ENCODE results near the gene KDM2A.
A peak's percentile ranks its signal among the peaks of the same experiment; 100 is the strongest.

KDM2A gene

DNA sequence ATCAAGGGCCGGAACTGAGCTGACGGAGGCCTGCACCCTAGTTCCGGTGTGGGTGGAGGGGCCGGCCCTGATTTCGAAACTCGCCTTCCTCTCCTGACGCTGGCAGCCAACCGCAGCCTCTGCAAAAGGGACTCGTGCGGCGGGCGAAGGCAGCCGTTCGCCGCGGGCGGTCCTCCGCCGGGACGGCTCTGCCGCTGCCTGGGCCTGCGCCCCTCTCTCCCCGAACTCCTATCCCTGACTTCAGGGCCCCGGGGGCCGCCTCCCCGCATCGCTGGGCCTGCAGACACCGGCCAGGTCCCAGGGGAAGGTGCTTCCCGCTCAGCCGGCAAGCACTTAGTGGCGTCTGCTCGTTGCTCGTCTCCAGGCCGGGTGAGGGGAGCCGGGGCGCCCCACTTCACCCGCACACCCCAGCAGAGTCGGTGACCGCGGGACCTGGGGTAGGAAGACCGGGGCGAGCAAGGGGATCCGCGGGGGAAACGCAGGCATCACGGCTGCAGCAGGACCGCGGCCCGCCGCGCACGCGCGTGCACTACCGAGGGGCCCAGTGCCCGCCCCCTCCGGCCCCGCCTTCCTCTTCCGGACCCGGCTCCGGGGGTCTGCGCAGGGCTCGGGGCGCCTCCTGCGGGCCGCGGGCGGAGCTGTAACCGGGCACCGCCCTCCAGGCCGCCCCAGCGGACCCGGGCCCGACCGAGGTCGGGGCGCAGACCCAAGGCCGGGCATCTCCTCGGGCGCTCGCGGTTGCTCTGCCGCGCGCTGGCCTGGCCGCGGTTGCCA, 169.6 kb downstream of the KDM2A start:
- DNase-seq (ENCODE audit: insufficient read length, low spot score) (peak; percentile 82), FAIRE-seq (no peak)
- no peak for TF ChIP-seq CTCF (IDR thresholded peaks at IDR 0.05; ENCODE audit: insufficient read depth, missing control alignments)

GRCh38 chr11:67289226-67289650, 170.2 kb downstream of the KDM2A start, which contains the start of gene ANKRD13D:
ANKRD13D (plus strand) TSS chr11:67289303; CDS start chr11:67289461, 158 bp downstream.
- TF ChIP-seq CTCF (IDR thresholded peaks at IDR 0.05; ENCODE audit: insufficient read depth, missing control alignments): no peak
- FAIRE-seq (no peak), DNase-seq (ENCODE audit: insufficient read length, low spot score) (no peak)

DNA sequence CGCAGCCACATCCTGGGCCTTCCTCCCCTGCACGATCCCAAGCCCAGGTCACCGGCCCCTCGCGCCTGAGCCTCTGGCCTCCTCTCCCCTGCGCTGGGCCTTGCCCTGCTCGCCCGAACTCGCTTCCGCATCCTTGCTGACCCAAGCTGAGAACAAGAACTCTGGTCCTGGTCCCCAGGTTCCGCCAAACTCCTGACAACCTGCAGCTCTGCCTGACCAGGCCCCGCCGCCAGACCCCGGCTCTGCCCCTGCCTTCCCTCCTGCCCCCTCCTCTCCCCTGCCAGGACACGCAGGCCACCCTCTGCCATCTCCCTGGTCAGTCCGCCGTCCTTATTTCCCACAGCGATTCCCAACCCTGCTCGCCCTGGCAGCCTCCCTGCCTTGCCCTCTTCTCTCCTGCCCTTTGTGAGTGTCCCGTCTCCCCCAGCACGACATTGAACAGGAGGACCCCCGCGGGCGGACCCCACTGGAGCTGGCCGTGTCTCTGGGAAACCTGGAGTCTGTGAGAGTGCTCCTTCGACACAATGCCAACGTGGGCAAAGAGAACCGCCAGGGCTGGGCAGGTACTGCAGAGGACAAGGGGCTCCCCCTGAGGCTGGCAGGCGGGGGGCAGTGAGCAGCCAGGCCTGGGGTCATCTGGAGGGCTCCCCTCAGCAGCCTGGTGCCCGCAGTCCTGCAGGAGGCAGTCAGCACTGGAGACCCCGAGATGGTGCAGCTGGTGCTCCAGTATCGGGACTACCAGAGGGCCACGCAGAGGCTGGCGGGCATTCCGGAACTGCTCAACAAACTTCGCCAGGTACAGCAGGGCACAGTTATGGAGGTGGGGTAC, 170.8 kb downstream of the KDM2A start:
- no peak for TF ChIP-seq CTCF (IDR thresholded peaks at IDR 0.05; ENCODE audit: insufficient read depth, missing control alignments)
- DNase-seq (ENCODE audit: insufficient read length, low spot score) (no peak), FAIRE-seq (no peak)

DNA sequence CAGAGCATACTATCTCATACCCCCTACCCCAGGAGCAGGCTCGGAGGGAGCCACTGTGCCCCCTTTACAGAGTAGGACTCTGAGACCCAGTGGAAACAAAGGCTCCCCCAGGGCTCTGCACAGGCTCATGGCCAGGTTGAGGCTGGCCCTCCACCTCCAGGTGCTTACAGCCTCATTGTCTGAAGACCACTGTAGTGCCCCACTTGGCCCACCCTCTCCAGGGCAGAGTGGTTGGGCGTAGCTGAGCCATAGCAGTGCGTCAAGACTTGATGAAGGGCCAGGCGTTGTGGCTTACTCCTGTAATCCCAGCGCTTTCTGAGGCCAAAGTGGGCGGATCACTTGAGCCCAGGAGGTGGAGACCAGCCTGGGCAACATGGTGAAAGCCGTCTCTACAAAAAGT, 171.7 kb downstream of the KDM2A start:
- TF ChIP-seq CTCF (IDR thresholded peaks at IDR 0.05; ENCODE audit: insufficient read depth, missing control alignments): no peak
- no peak for DNase-seq (ENCODE audit: insufficient read length, low spot score)
- FAIRE-seq: no peak

DNA sequence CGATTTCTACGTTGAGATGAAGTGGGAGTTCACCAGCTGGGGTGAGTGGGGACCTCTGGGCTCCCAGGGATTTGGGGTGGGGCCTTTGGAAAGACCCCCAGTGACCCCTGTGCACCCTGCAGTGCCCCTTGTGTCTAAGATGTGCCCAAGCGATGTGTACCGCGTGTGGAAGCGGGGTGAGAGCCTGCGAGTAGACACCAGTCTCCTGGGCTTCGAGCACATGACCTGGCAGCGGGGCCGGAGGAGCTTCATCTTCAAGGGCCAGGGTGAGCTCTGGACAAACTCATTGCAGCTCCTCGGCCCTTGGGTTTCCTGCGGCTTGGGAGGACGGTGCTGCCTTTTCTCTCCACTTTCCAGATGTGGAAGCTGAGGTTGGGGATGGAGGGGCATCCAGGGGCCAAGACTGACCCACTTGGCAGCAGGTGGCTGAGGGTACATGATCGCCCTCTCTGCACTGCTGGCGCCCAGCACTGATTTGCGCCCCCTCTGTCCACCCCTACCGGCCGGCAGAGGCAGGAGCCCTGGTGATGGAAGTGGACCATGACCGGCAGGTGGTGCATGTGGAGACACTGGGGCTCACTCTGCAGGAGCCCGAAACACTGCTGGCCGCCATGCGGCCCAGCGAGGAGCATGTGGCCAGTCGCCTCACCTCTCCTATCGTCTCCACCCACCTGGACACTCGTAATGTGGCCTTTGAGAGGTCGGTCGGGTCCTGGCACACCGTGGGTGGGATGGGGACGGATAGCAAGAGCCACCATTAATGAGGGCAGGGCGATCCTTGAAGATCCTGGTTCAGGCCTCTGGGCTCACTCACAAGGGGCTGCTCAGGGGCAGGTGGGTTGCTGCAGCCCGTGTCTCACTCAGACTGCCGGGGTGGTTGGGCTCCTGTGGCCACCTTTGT, 172.7 kb downstream of the KDM2A start:
- no peak for TF ChIP-seq CTCF (IDR thresholded peaks at IDR 0.05; ENCODE audit: insufficient read depth, missing control alignments)
- DNase-seq (ENCODE audit: insufficient read length, low spot score) (no peak), FAIRE-seq (no peak)

- FAIRE-seq: no peak
- no peak for TF ChIP-seq CTCF (IDR thresholded peaks at IDR 0.05; ENCODE audit: insufficient read depth, missing control alignments)
- no peak for DNase-seq (ENCODE audit: insufficient read length, low spot score)
These were observed 173.6 kb downstream of the KDM2A start for GRCh38 chr11:67292671-67293070.

Measured in D721Med (cell line).